BLaER1 (cell line): ENCODE measurements around the gene MXI1.
"Not testable (repeated sequence)": the region's sequence is repeated elsewhere in the genome, so short reads cannot be mapped to it uniquely, and the experiment has no call there.

Source experiments
- H3K27ac ChIP-seq: shearing (Covaris generic); formaldehyde crosslinking; 2 replicates; pipeline ENCODE4 v1.8.1; 2022
- H3K27me3 ChIP-seq: shearing (Covaris generic); formaldehyde crosslinking; 2 replicates; pipeline ENCODE4 v1.8.1; 2022
- H3K36me3 ChIP-seq: shearing (Covaris generic); formaldehyde crosslinking; 2 replicates; pipeline ENCODE4 v1.8.1; 2022
- H3K4me1 ChIP-seq: shearing (Covaris generic); formaldehyde crosslinking; 2 replicates; pipeline ENCODE4 v1.8.1; 2022
- H3K4me2 ChIP-seq: shearing (Covaris generic); formaldehyde crosslinking; 2 replicates; pipeline ENCODE4 v1.8.1; 2022
- H3K4me3 ChIP-seq: shearing (Covaris generic); formaldehyde crosslinking; 2 replicates; pipeline ENCODE4 v1.8.1; 2022
- H3K9ac ChIP-seq: shearing (Covaris generic); formaldehyde crosslinking; 2 replicates; pipeline ENCODE4 v1.8.1; 2022
- H3K9me3 ChIP-seq: shearing (Covaris generic); formaldehyde crosslinking; 2 replicates; pipeline ENCODE4 v1.8.1; 2022
- H4K20me1 ChIP-seq: shearing (Covaris generic); formaldehyde crosslinking; 2 replicates; pipeline ENCODE4 v1.8.1; 2022
- Cebpa-rat ChIP-seq: shearing (Covaris generic); IDR thresholded peaks from 2 replicates; pipeline ENCODE4 v1.8.1; 2022

The MXI1 gene

GRCh38 chr10:110179220-110179619 lies 28.2 kb upstream of the MXI1 start:
- Histone ChIP-seq H3K27ac (no peak overlapping the region), H3K9me3 (no peaks in the 10 kb centered on the region), H3K27me3 (no peaks in the 10 kb centered on the region), H3K36me3 (no peaks in the 10 kb centered on the region), H3K4me1 (peaks cover 17% of the 10 kb centered on the region), H3K4me2 (no peak overlapping the region), H4K20me1 (no peaks in the 10 kb centered on the region), H3K4me3 (no peak overlapping the region), H3K9ac (no peak overlapping the region)
- TF ChIP-seq Cebpa-rat, result no peak

- Histone ChIP-seq H3K4me1 (peaks cover 14% of the 10 kb centered on the region), H3K27ac (no peak overlapping the region), H3K4me3 (no peak overlapping the region), H3K27me3 (no peaks in the 10 kb centered on the region), H3K36me3 (no peaks in the 10 kb centered on the region), H3K9ac (no peak overlapping the region), H4K20me1 (no peaks in the 10 kb centered on the region), H3K4me2 (no peak overlapping the region), H3K9me3 (no peaks in the 10 kb centered on the region)
- TF ChIP-seq Cebpa-rat, result no peak
These were observed 26.0 kb upstream of the MXI1 start for GRCh38 chr10:110181451-110181850.

GRCh38 chr10:110181911-110182310 lies 25.5 kb upstream of the MXI1 start:
- no peak for TF ChIP-seq Cebpa-rat
- Histone ChIP-seq H3K9ac (no peak overlapping the region), H3K4me1 (peaks cover 9% of the 10 kb centered on the region), H3K36me3 (no peaks in the 10 kb centered on the region), H3K4me3 (no peak overlapping the region), H3K4me2 (no peak overlapping the region), H3K9me3 (no peaks in the 10 kb centered on the region), H3K27ac (no peak overlapping the region), H4K20me1 (no peaks in the 10 kb centered on the region), H3K27me3 (no peaks in the 10 kb centered on the region)

- Histone ChIP-seq H3K27ac (no peak overlapping the region), H3K4me3 (no peak overlapping the region), H3K9me3 (no peaks in the 10 kb centered on the region), H3K9ac (no peak overlapping the region), H3K4me1 (peaks cover 8% of the 10 kb centered on the region), H4K20me1 (no peaks in the 10 kb centered on the region), H3K4me2 (peak overlapping the region; percentile 32; the same call in 1 of the 2 replicates), H3K36me3 (no peaks in the 10 kb centered on the region), H3K27me3 (no peaks in the 10 kb centered on the region)
- no peak for TF ChIP-seq Cebpa-rat
These were observed 23.0 kb upstream of the MXI1 start for GRCh38 chr10:110184398-110184797.

- H3K4me1 ChIP-seq, H3K9ac ChIP-seq, H3K4me3 ChIP-seq, H3K27ac ChIP-seq, H3K4me2 ChIP-seq, H4K20me1 ChIP-seq, H3K36me3 ChIP-seq, H3K27me3 ChIP-seq, H3K9me3 ChIP-seq: not testable (repeated sequence)
These were observed 21.7 kb upstream of the MXI1 start for GRCh38 chr10:110185646-110186182.

GRCh38 chr10:110190170-110190569 lies 17.2 kb upstream of the MXI1 start:
- no peak overlapping the region for H3K27ac ChIP-seq
- no peaks in the 10 kb centered on the region for H3K9me3 ChIP-seq
- no peaks in the 10 kb centered on the region for H3K4me1 ChIP-seq
- H3K4me2 ChIP-seq, result no peak overlapping the region
- H3K27me3 ChIP-seq, result no peaks in the 10 kb centered on the region
- TF ChIP-seq Cebpa-rat, result no peak
- H3K36me3 ChIP-seq, result no peaks in the 10 kb centered on the region
- H3K4me3 ChIP-seq, result no peak overlapping the region
- H3K9ac ChIP-seq, result no peak overlapping the region
- H4K20me1 ChIP-seq, result no peaks in the 10 kb centered on the region

GRCh38 chr10:110192552-110192951 lies 14.9 kb upstream of the MXI1 start:
- no peak overlapping the region for H3K4me2 ChIP-seq

GRCh38 chr10:110200503-110200902 lies 6.9 kb upstream of the MXI1 start:
- Histone ChIP-seq H4K20me1 (no peaks in the 10 kb centered on the region), H3K9me3 (no peaks in the 10 kb centered on the region), H3K27ac (no peak overlapping the region), H3K27me3 (no peaks in the 10 kb centered on the region), H3K9ac (no peak overlapping the region), H3K4me3 (no peak overlapping the region), H3K4me1 (peaks cover 9% of the 10 kb centered on the region), H3K36me3 (no peaks in the 10 kb centered on the region), H3K4me2 (no peak overlapping the region)
- TF ChIP-seq Cebpa-rat, result no peak

More at GRCh38 chr10:110192552-110192951, 14.9 kb upstream of the MXI1 start:
- H3K4me3 ChIP-seq, result no peak overlapping the region
- no peak overlapping the region for H3K9ac ChIP-seq
- no peaks in the 10 kb centered on the region for H4K20me1 ChIP-seq
- H3K27me3 ChIP-seq, result no peaks in the 10 kb centered on the region
- no peaks in the 10 kb centered on the region for H3K9me3 ChIP-seq
- no peak for TF ChIP-seq Cebpa-rat
- peaks cover 9% of the 10 kb centered on the region for H3K4me1 ChIP-seq
- no peak overlapping the region for H3K27ac ChIP-seq
- no peaks in the 10 kb centered on the region for H3K36me3 ChIP-seq

- not testable (repeated sequence) for H3K36me3 ChIP-seq, H3K9ac ChIP-seq, H3K4me2 ChIP-seq, H3K27me3 ChIP-seq, H3K4me3 ChIP-seq, H4K20me1 ChIP-seq, H3K27ac ChIP-seq, H3K9me3 ChIP-seq, H3K4me1 ChIP-seq
These were observed 6.4 kb upstream of the MXI1 start for GRCh38 chr10:110201046-110201445.

- Histone ChIP-seq H3K27me3 (no peaks in the 10 kb centered on the region), H4K20me1 (no peaks in the 10 kb centered on the region), H3K27ac (no peak overlapping the region), H3K9me3 (no peaks in the 10 kb centered on the region), H3K4me2 (no peak overlapping the region), H3K4me1 (peaks cover 8% of the 10 kb centered on the region), H3K9ac (no peak overlapping the region), H3K36me3 (no peaks in the 10 kb centered on the region), H3K4me3 (no peak overlapping the region)
- no peak for TF ChIP-seq Cebpa-rat
These were observed 3.6 kb upstream of the MXI1 start for GRCh38 chr10:110203500-110204455.
